SHP77 treated with DMSO at 0.1 percent for 48 hours (cell line): Measurements from ENCODE around the gene SNTA1.
A peak's percentile ranks its signal among the peaks of the same experiment; 100 is the strongest.
"Not testable (repeated sequence)": the region's sequence is repeated elsewhere in the genome, so short reads cannot be mapped to it uniquely, and the experiment has no call there.

Experiments
- DNase-seq: peaks from one replicate; lab custom pipeline; 2025; lab: John Stamatoyannopoulos, UW

SNTA1 gene

GRCh38 chr20:33443512-33444239 lies at the start of gene SNTA1:
SNTA1 (minus strand) TSS chr20:33443763; CDS start chr20:33443620, 143 bp downstream.
- peak; percentile 56 for DNase-seq

GRCh38 chr20:33490934-33491656 lies 47.5 kb upstream of the SNTA1 start:
- no peak for DNase-seq

DNA sequence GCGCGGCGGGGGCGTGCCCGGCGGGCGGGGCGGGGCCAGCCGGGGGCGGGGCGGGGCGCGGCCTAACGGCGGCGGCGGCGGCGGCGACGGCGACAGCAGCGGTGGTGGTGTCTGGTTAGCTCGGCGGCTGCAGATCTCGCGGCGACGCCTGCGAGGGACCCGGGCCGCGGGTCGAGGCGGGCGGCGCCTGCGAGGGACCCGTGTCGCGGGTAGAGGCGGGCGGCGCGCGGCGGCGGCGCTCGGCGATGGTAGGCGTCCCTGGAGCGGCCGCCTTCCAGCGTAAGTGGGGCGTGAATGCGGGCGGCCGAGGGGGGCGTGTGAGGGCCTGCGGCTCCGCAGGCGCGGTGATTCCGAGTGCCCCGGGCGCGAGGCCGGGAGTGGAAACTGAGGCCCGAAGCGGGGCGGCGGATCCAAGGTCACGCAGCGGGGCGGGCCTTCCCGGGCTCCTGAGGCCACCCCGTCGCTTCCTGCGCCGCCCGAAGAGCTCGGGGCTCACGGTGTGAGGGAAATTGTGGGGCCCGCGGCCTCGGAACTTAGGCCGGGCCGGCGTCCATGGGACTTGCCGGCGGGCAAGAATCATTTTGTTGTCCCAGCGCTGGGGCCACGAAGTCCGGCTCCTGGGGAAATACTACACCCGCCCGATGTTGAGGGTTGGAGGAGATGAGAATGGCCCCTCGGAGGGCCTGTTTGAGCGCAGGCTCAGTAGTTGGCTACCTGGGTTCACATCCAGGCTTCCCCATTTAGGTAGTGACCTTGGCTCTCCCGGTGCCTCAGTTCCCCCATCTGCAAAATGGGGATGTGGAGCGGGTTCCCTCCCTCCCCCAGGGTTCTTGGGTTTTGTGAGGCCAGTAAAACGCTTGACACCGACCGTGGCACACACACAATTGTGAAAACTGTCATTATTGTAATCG lies 46.7 kb upstream of the SNTA1 start, which contains the start of gene CBFA2T2:
CBFA2T2 (plus strand) TSS at position 74 of the 911 bp plus-strand sequence; CDS start at position 246, 172 bp downstream.
- DNase-seq = no peak

DNA sequence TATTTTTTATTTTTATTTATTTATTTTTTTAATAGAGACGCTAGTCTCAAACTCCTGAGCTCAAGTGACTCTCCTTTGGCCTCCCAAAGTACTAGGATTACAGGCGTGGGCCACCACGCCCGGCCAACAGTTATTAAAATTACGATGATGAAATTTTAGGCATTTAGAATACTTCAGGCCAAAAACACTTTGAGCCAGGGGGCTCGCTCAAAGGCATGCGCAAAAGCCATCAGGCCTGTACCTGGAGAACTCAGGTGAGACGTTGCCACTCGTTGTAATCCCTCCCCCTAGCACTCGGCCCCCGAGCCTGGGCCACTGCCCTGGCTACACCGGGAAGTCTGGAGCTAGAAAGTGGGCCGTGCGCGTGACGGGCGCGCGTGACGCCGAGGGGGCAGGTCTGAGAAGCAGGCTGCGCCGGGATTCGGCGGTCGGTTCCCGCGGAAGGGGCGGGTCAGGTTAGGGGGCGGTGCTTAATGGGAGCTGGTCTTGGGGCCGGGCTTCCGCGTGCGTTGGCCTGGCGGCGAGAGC lies 46.0 kb upstream of the SNTA1 start:
- peak; percentile 84 for DNase-seq

- DNase-seq = not testable (repeated sequence)
Observed at GRCh38 chr20:33488661-33489494, 45.3 kb upstream of the SNTA1 start.

GRCh38 chr20:33488201-33488600 lies 44.6 kb upstream of the SNTA1 start:
- no peak for DNase-seq

DNA sequence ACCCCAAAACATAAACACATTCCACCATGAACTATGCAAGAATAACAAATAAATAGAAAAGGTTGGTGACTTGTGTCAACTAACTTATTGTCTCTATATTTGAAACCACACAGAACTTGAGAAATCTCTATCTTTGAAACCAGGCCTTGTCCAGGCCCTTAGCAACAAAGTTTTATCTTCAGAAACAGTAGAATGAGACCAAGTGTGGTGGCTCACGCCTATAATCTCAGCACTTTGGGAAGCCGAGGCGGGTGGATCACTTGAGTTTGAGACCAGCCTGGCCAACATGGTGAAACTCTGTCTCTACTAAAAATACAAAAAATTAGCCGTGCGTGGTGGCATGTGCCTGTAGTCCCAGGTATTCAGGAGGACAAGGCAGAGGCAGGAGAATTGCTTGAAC lies 39.6 kb upstream of the SNTA1 start:
- not testable (repeated sequence) for DNase-seq

DNA sequence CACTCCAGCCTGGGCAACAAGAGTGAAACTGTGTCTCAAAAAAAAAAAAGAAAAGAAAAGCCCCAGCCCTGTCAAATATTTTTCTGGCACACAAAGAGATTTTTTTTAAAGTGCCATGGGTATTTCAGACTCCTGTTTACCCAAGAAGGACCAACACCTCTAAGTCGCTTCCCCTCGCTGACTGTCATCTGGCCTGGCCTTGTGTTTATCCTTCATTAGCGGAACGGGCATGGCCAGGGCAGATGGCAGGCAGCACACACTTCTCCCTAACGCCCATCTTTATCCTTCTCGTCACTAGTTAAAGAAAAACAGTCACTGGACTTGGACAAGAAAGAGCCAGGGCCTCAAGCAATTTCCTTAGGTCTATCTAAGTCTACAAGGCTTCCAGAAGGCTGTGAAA lies 39.0 kb upstream of the SNTA1 start:
- DNase-seq = no peak

DNA sequence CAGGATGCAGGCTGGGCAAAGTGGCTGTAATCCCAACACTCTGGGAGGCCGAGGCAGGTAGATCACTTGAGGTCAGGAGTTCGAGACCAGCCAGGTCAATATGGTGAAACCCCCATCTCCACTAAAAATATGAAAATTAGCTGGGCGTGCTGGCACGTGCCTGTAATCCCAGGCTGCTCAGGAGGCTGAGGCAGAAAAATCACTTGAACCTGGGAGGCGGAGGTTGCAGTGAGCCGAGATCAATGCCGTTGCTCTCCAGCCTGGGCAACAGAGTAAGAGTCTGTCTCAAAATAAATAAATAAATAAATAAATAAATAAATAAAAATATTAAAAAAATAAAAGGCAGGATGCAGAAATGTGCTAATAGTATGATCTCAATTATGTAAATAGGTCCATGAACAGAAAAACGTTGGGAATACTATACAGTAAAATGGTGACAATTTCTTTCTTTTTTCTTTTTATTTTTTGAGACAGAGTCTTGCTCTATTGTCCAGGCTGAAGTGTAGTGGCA lies 37.9 kb upstream of the SNTA1 start:
- no peak for DNase-seq

DNA sequence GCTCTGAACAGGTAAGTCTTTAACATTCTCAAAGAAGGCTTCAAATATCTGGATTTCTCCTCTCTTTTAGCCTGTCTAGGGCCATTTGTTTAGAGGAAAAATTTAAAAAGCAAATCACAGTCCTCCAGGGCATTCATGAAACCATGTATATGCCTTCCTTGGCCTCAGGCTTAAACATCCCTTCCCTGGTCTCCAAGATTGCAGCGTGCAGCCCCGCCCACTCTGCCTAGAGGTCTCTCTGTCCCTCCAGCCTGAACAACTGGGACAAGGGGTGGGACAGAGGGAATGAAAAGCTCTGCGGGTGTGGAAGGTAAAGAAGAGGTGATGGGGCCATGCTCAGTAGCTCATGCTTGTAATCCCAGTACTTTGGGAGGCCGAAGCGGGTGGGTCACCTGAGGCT lies 36.5 kb upstream of the SNTA1 start:
- DNase-seq = no peak

- DNase-seq = peak; percentile 88
Observed at GRCh38 chr20:33477386-33478234, 34.0 kb upstream of the SNTA1 start.

- DNase-seq = no peak
Observed at GRCh38 chr20:33475381-33476152, 32.0 kb upstream of the SNTA1 start.

- no peak for DNase-seq
Observed at GRCh38 chr20:33474963-33475362, 31.4 kb upstream of the SNTA1 start.

GRCh38 chr20:33474097-33474873 lies 30.7 kb upstream of the SNTA1 start:
- no peak for DNase-seq

DNA sequence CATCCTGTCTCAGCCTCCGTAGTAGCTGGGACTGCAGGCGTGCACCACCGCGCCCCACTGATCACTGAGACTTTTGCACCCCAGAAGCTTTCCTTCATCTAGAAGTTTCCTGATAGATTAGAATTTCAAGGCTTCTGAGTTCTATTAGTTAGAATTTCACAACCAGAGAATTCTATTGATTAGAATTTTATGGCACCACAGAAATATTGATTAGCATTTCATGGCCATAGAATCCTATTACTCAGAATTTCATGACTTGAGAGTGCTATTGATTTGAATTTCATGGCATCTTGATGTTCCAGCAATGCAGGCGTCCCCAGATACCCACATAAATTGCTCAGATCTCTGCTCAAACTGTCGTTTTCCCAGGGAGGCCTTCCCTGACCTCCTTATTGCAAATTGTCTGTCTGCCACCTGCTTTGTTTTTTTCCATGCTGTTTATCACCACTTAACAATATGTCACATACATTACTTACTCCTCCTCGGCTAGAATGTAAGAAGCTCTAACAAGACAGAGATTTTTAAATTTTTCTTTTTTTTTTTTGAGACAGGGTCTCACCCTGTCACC lies 29.4 kb upstream of the SNTA1 start:
- DNase-seq = no peak

DNA sequence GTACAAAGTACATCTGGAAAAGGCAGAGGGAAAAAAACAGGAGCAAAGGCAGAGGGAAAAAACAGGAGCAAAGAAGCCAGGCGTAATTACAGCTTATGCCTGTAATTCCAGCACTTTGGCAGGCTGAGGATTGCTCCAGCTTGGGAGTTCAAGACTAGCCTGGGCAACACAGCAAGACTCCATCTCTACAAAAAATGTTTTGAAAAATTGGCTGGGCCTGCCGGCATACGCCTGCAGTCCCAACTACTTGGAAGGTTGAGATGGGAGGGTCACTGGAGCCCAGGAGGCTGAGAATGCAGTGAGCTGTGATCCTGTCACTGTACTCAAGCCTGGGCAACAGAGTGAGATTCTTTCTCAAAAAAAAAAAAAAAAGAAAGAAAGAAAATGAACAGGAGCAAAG lies 27.3 kb upstream of the SNTA1 start:
- DNase-seq = no peak

GRCh38 chr20:33470457-33470856 lies 26.9 kb upstream of the SNTA1 start:
- DNase-seq = no peak

- DNase-seq = no peak
Observed at GRCh38 chr20:33466303-33466646, 22.7 kb upstream of the SNTA1 start.
